WERI-Rb-1 (cell line): Measurements from ENCODE around the gene SLFN13.

ENCODE experiments used
- DNase-seq: peaks from one replicate; pipeline ENCODE4 v3.0.0-alpha.2; 2020
- H3K27ac ChIP-seq: fragments of 250-450 bp; sonication (Bioruptor Pico); 2 replicates; pipeline ENCODE4 v1.5.1; 2020; ENCODE audit warnings: mild to moderate bottlenecking, moderate library complexity
- H3K27me3 ChIP-seq: fragments of 250-450 bp; sonication (Bioruptor Pico); 2 replicates; pipeline ENCODE4 v1.5.1; 2021; ENCODE audit warnings: mild to moderate bottlenecking, low read depth, moderate library complexity; ENCODE audit not compliant: insufficient read depth, severe bottlenecking
- H3K36me3 ChIP-seq: fragments of 250-450 bp; sonication (Bioruptor Pico); 2 replicates; pipeline ENCODE4 v1.5.1; 2020; ENCODE audit warnings: mild to moderate bottlenecking, moderate library complexity
- H3K4me3 ChIP-seq: 2 replicates; pipeline ENCODE4 v1.5.1; 2011; ENCODE audit warnings: low read depth, mild to moderate bottlenecking, control low read depth, low read length
- H3K9me3 ChIP-seq: fragments of 250-450 bp; sonication (Bioruptor Pico); 2 replicates; pipeline ENCODE4 v1.5.1; 2021; ENCODE audit warnings: mild to moderate bottlenecking, moderate library complexity; ENCODE audit not compliant: severe bottlenecking
- TF ChIP-seq, protein P1 (sequence below): IDR thresholded peaks from 2 replicates; pipeline ENCODE4 v1.5.1; 2011; ENCODE audit warnings: low read depth, mild to moderate bottlenecking, control low read depth, inconsistent platforms, low read length

SLFN13 gene

GRCh38 chr17:35488991-35489390 lies 40.4 kb upstream of the SLFN13 start:
- Histone ChIP-seq H3K27me3 (peaks cover 85% of the 10 kb centered on the region), H3K27ac (no peak overlapping the region)
- TF ChIP-seq, protein P1, sequence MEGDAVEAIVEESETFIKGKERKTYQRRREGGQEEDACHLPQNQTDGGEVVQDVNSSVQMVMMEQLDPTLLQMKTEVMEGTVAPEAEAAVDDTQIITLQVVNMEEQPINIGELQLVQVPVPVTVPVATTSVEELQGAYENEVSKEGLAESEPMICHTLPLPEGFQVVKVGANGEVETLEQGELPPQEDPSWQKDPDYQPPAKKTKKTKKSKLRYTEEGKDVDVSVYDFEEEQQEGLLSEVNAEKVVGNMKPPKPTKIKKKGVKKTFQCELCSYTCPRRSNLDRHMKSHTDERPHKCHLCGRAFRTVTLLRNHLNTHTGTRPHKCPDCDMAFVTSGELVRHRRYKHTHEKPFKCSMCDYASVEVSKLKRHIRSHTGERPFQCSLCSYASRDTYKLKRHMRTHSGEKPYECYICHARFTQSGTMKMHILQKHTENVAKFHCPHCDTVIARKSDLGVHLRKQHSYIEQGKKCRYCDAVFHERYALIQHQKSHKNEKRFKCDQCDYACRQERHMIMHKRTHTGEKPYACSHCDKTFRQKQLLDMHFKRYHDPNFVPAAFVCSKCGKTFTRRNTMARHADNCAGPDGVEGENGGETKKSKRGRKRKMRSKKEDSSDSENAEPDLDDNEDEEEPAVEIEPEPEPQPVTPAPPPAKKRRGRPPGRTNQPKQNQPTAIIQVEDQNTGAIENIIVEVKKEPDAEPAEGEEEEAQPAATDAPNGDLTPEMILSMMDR, result no peak

GRCh38 chr17:35486920-35487732 lies 38.6 kb upstream of the SLFN13 start:
- Histone ChIP-seq H3K27ac (no peak overlapping the region), H3K4me3 (no peak overlapping the region), H3K27me3 (peaks cover 94% of the 10 kb centered on the region), H3K9me3 (peaks cover 20% of the 10 kb centered on the region), H3K36me3 (no peaks in the 10 kb centered on the region)
- TF ChIP-seq, protein P1, result no peak
- DNase-seq, result no peak

More at GRCh38 chr17:35488991-35489390, 40.4 kb upstream of the SLFN13 start:
- Histone ChIP-seq H3K36me3 (no peaks in the 10 kb centered on the region), H3K4me3 (no peak overlapping the region), H3K9me3 (peaks cover 20% of the 10 kb centered on the region)
- DNase-seq, result no peak

DNA sequence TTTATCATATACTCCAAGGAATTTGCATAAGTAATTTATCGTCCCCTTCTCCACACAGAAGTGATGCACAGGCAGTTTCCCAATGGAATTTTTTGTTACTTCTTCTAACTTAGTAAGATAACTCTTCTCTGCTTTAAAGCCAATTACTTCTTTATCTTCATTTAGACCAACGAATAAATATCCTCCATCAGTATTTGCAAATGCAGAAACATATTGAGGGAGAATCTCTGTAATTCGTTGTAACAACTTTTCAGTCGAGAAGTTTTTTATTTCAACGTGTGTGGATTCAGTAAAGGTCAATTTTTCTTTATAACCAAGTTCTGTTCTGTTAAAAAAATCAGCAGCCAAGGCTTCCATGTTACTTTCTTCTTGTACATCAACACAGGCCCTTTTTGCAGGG lies 30.7 kb upstream of the SLFN13 start:
- Histone ChIP-seq H3K36me3 (no peaks in the 10 kb centered on the region), H3K27me3 (peaks cover 88% of the 10 kb centered on the region), H3K27ac (no peak overlapping the region), H3K9me3 (peaks cover 2% of the 10 kb centered on the region), H3K4me3 (no peak overlapping the region)
- no peak for DNase-seq
- TF ChIP-seq, protein P1, result no peak

- H3K4me3 ChIP-seq, result no peak overlapping the region
Observed at GRCh38 chr17:35477248-35477647, 28.7 kb upstream of the SLFN13 start.

GRCh38 chr17:35476283-35476820 lies 27.8 kb upstream of the SLFN13 start:
- Histone ChIP-seq H3K27ac (no peak overlapping the region), H3K27me3 (peaks cover 79% of the 10 kb centered on the region), H3K36me3 (no peaks in the 10 kb centered on the region), H3K4me3 (no peak overlapping the region), H3K9me3 (peaks cover 2% of the 10 kb centered on the region)
- TF ChIP-seq, protein P1, result no peak
- no peak for DNase-seq

More at GRCh38 chr17:35477248-35477647, 28.7 kb upstream of the SLFN13 start:
- DNase-seq, result no peak
- TF ChIP-seq, protein P1, result no peak
- no peak overlapping the region for H3K27ac ChIP-seq
- peaks cover 2% of the 10 kb centered on the region for H3K9me3 ChIP-seq
- peaks cover 88% of the 10 kb centered on the region for H3K27me3 ChIP-seq
- H3K36me3 ChIP-seq, result no peaks in the 10 kb centered on the region
